Neutrophil (primary cell): ENCODE measurements around the gene NUP88.

Experiments
- H3K27ac ChIP-seq: fragments of 200-600 bp; sonication (generic); 2 replicates; pipeline ENCODE4 v1.5.1; 2016; ENCODE audit warnings: mild to moderate bottlenecking, moderate library complexity
- H3K27me3 ChIP-seq: fragments of 200-600 bp; sonication (generic); 2 replicates; pipeline ENCODE4 v1.6.0; 2016; ENCODE audit warnings: mild to moderate bottlenecking
- H3K36me3 ChIP-seq: fragments of 200-600 bp; sonication (generic); 2 replicates; pipeline ENCODE4 v1.5.1; 2017
- H3K4me1 ChIP-seq, 2 experiments: fragments of 200-600 bp in 1 of 2; sonication (generic) in 1 of 2; 1 replicate in 1 of 2; 2 replicates in 1 of 2; pipeline versions ENCODE4 v1.5.1 to v1.6.1; 2013 to 2016; ENCODE audit warnings: low read depth in 1 of 2, low read length in 1 of 2, mild to moderate bottlenecking in 1 of 2, moderate library complexity in 1 of 2; ENCODE audit not compliant: control insufficient read depth in 1 of 2, insufficient read depth in 1 of 2
- H3K4me3 ChIP-seq, 2 experiments: fragments of 200-600 bp in 1 of 2; sonication (generic) in 1 of 2; 1 replicate in 1 of 2; 2 replicates in 1 of 2; pipeline ENCODE4 v1.5.1; 2013 to 2016; ENCODE audit warnings: low read depth in 1 of 2, low read length in 1 of 2, mild to moderate bottlenecking in 1 of 2, moderate library complexity in 1 of 2
- H3K9me3 ChIP-seq: fragments of 200-600 bp; sonication (generic); 2 replicates; pipeline ENCODE4 v1.5.1; 2016
- CTCF ChIP-seq: fragments of 200-600 bp; sonication (generic); IDR thresholded peaks from 2 replicates; pipeline ENCODE4 v1.5.1; 2016; ENCODE audit warnings: antibody characterized with exemption

NUP88 gene

GRCh38 chr17:5380491-5381135 lies 38.8 kb downstream of the NUP88 start:
- H3K27ac ChIP-seq, result no peak overlapping the region
- no peak overlapping the region for H3K4me3 ChIP-seq
- no peaks in the 10 kb centered on the region for H3K4me1 ChIP-seq
- H3K36me3 ChIP-seq, result peaks cover 99% of the 10 kb centered on the region
- H3K9me3 ChIP-seq, result no peaks in the 10 kb centered on the region
- TF ChIP-seq CTCF, result no peak
- H3K27me3 ChIP-seq, result no peaks in the 10 kb centered on the region

- no peak overlapping the region for H3K4me3 ChIP-seq
- H3K4me1 ChIP-seq, result no peaks in the 10 kb centered on the region
- H3K27ac ChIP-seq, result no peak overlapping the region
- no peak for TF ChIP-seq CTCF
- peaks cover 97% of the 10 kb centered on the region for H3K36me3 ChIP-seq
- no peaks in the 10 kb centered on the region for H3K27me3 ChIP-seq
- no peaks in the 10 kb centered on the region for H3K9me3 ChIP-seq
Observed at GRCh38 chr17:5379351-5380107, 39.9 kb downstream of the NUP88 start.

- no peaks in the 10 kb centered on the region for H3K9me3 ChIP-seq
- H3K27me3 ChIP-seq, result no peaks in the 10 kb centered on the region
- H3K4me3 ChIP-seq, result no peak overlapping the region
- H3K27ac ChIP-seq, result no peak overlapping the region
- H3K4me1 ChIP-seq, result no peaks in the 10 kb centered on the region
- H3K36me3 ChIP-seq, result peaks cover 95% of the 10 kb centered on the region
- TF ChIP-seq CTCF, result no peak
Observed at GRCh38 chr17:5378566-5379207, 40.8 kb downstream of the NUP88 start.

GRCh38 chr17:5373112-5373511 lies 46.4 kb downstream of the NUP88 start:
- Histone ChIP-seq H3K4me1 (no peaks in the 10 kb centered on the region), H3K27me3 (no peaks in the 10 kb centered on the region), H3K36me3 (peaks cover 93% of the 10 kb centered on the region), H3K4me3 (no peak overlapping the region), H3K9me3 (no peaks in the 10 kb centered on the region), H3K27ac (no peak overlapping the region)
- TF ChIP-seq CTCF, result no peak

- Histone ChIP-seq H3K27ac (no peak overlapping the region), H3K27me3 (no peaks in the 10 kb centered on the region), H3K9me3 (no peaks in the 10 kb centered on the region), H3K36me3 (peaks cover 91% of the 10 kb centered on the region), H3K4me1 (no peaks in the 10 kb centered on the region), H3K4me3 (no peak overlapping the region)
- TF ChIP-seq CTCF, result no peak
Observed at GRCh38 chr17:5370411-5370810, 49.1 kb downstream of the NUP88 start.
